Stomach (tissue), 9 donors: ENCODE data around the gene ERFL. TPM values are rescaled to one million over a fixed set of nuclear protein-coding genes. Genes with fewer than 3 reads are reported as not detected.

Experiments
- DNase-seq, 2 donors: peaks; one replicate each; pipeline versions ENCODE4 v3.0.0 to v3.0.0-alpha.2; 2013 to 2019
- H3K27ac ChIP-seq, 5 donors: fragments of 200-600 bp in 4 of 5; sonication (generic) in 4 of 5; one replicate each; pipeline ENCODE4 v1.5.1; 2013 to 2019; ENCODE audit warnings: mild to moderate bottlenecking in 1 of 5, moderate library complexity in 1 of 5
- H3K27me3 ChIP-seq, 3 donors: fragments of 200-600 bp; sonication (generic); one replicate each; pipeline ENCODE4 v1.5.1; 2017 to 2019; ENCODE audit warnings: mixed run types in 1 of 3
- H3K36me3 ChIP-seq, 4 donors: fragments of 200-600 bp; sonication (generic); 1 replicate in 3 of 4; 2 replicates in 1 of 4; pipeline ENCODE4 v1.5.1; 2016 to 2019
- H3K4me1 ChIP-seq, 4 donors: fragments of 200-600 bp; sonication (generic); one replicate each; pipeline ENCODE4 v1.5.1; 2016 to 2019
- H3K4me3 ChIP-seq, 4 donors: fragments of 200-600 bp; sonication (generic) in 3 of 4; one replicate each; pipeline ENCODE4 v1.5.1; 2016 to 2019; ENCODE audit warnings: mild to moderate bottlenecking in 1 of 4
- H3K9me3 ChIP-seq, 4 donors: fragments of 200-600 bp; sonication (generic); one replicate each; pipeline ENCODE4 v1.5.1; 2016 to 2019
- EP300 ChIP-seq: sonication (generic); formaldehyde crosslinking; IDR thresholded peaks from one replicate; pipeline ENCODE4 v1.6.1; 2017; ENCODE audit warnings: antibody characterized with exemption
- POLR2A ChIP-seq, 4 donors: fragments of 450-650 bp; IDR thresholded peaks; one replicate each; pipeline ENCODE4 v1.6.1; 2016; ENCODE audit warnings: antibody characterized with exemption in 4 of 4, control low read depth in 2 of 4, mild to moderate bottlenecking in 1 of 4, moderate library complexity in 1 of 4
- POLR2AphosphoS5 ChIP-seq, 3 donors: sonication (generic); formaldehyde crosslinking; IDR thresholded peaks; one replicate each; pipeline ENCODE4 v1.6.1; 2016; ENCODE audit warnings: antibody characterized with exemption in 3 of 3
- WGBS, 5 donors: extraction: QIAGEN DNeasy Blood & Tissue Kit in 3 of 5; methylation state at CpG; one replicate each; pipeline versions ENCODE4 v1.1.5 to v1.1.7; 2013 to 2018; 5-methylcytosine and 5-hydroxymethylcytosine counted together
- intact Hi-C: fragments of 100-400 bp; cut with DNase I; formaldehyde crosslinking; loops from one replicate; pipeline ENCODE4 v1.15.1; 2023; ENCODE audit warnings: low total_unique reads
- polyA plus RNA-seq, 3 donors: library from polyadenylated mRNA; stranded (reverse); fragments of 200-250 nt; gene quantifications; one replicate each; pipeline ENCODE4 v1.2.3, GENCODE V29; 2013
- total RNA-seq, 5 donors: library from RNA; depleted of rRNA; stranded (reverse); fragments of >200 nt; gene quantifications; one replicate each; pipeline versions ENCODE4 v1.1.0 to v1.2.3, GENCODE V29; 2014 to 2016
- TF ChIP-seq, protein P1 (sequence below), 7 experiments: fragments of 450-650 bp in 4 of 7; fragments of 200-600 bp in 3 of 7; sonication (generic) in 3 of 7; IDR thresholded peaks; one replicate each; pipeline ENCODE4 v1.5.1; 2016 to 2019; ENCODE audit warnings: antibody characterized with exemption in 7 of 7, control low read depth in 2 of 7, mild to moderate bottlenecking in 1 of 7
- donor health status: healthy with polysubstance abuse.
- donor health status: Bipolar disorder and iron deficiency.
- donor health status: healthy.

Gene ERFL
- total and polyA plus RNA-seq, 8 donors: 0.25 TPM; not detected in 7

DNA sequence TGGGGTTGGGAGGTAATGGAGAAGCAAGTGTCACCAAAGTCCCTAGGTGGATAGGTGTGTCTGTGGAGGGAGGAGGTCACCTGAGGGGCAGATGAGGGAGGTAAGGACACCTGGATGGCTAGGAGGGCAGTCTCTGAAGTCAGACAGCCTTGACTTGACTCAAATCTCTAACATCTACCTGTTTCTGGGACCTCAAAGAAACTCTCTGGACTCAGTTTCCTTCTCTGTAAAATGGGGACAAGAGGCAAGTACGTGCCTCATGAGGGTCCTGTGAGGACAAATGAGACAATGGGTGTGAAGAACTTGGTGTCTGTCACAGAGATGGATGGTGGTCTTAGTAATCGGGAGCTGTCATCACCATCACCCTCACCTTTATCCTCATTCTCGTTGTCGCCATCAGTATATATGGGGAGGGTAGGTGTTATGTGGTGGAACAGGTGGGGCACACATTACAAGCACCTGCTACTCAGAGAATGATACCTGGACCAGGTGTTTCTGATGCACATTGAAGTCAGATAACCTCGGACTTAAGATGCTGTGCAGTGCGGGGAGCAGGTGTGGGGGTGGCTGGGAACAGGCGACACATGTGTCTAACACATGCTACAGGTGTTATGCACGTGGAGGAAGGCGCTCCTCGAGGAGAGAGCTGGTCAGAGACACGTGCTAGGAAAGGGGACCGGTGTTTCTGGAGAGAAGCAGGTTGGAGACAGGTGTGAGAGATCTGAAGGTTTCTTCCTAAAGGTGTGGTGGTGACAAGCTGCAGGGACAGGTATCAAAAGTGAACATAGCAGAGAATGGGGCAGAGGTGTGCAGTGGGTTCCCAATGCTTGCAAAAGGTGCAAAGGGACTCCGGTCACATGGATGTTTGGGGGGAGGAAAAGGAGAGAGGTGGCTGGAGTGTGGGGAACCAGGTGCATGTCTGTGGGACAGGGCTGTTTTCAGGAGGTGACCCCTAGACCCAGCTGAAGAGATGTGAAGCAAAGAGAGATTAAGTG lies 3.8 kb downstream of the ERFL start:
- Histone ChIP-seq H3K27ac (no peak overlapping the region), H3K4me3 (no peak overlapping the region), H3K27me3 (peaks cover 28 to 99% (median 86%) of the 10 kb centered on the region in 3 donors), H3K9me3 (no peaks in the 10 kb centered on the region), H3K4me1 (peaks cover 20 to 28% (median 22%) of the 10 kb centered on the region in 4 donors), H3K36me3 (no peaks in the 10 kb centered on the region)
- intact Hi-C loops: no loop called here
- WGBS, 5 donors: 43 to 62% (median 50%) methylated on average over 13 of the region's 13 CpGs
- no peak for DNase-seq
- TF ChIP-seq POLR2AphosphoS5 (IDR thresholded peaks at IDR 0.05) (no peak), POLR2A (IDR thresholded peaks at IDR 0.05) (no peak), EP300 (no peak)
- TF ChIP-seq, protein P1, sequence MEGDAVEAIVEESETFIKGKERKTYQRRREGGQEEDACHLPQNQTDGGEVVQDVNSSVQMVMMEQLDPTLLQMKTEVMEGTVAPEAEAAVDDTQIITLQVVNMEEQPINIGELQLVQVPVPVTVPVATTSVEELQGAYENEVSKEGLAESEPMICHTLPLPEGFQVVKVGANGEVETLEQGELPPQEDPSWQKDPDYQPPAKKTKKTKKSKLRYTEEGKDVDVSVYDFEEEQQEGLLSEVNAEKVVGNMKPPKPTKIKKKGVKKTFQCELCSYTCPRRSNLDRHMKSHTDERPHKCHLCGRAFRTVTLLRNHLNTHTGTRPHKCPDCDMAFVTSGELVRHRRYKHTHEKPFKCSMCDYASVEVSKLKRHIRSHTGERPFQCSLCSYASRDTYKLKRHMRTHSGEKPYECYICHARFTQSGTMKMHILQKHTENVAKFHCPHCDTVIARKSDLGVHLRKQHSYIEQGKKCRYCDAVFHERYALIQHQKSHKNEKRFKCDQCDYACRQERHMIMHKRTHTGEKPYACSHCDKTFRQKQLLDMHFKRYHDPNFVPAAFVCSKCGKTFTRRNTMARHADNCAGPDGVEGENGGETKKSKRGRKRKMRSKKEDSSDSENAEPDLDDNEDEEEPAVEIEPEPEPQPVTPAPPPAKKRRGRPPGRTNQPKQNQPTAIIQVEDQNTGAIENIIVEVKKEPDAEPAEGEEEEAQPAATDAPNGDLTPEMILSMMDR (IDR thresholded peaks at IDR 0.05): no peak

DNA sequence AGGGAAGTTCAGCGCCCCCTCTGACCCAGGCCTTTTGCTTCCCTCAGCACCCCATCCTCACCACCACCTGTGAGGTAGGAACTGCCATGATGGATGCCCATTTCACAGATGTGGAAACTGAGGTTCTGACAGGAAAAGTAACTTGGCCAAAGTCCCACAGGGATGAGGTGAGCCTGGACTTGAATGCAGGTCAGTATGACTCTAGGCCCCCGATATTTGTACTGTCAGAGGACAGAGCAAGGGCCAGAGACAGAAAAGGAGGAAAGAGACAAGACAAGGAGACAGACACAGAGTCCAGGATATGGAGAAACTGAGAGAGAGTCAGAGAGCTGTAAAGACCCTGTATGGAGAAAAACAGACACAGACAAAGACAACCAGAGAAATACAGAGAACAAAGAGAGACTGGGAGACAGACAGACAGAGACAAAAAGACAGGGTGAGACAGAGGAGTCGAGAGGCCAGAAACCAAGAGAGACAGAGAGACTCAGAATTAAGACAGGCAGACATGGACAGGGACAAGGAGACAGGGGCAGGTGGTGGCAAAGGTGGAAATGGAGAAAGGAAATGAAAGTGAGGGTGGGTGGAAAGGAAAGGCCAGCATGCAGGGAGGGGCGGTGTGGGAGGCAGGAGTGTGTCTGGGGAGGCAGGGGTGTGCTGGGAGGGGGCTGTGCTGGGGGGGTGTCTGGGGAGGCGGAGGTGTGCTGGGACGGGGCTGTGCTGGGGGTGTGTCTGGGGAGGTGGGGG lies 5.0 kb downstream of the ERFL start:
- intact Hi-C loops: no loop called here
- Histone ChIP-seq H3K36me3 (no peaks in the 10 kb centered on the region), H3K4me1 (peaks cover 7 to 15% (median 10%) of the 10 kb centered on the region in 4 donors), H3K4me3 (no peak overlapping the region), H3K27ac (no peak overlapping the region), H3K27me3 (peaks cover 26 to 99% (median 78%) of the 10 kb centered on the region in 3 donors), H3K9me3 (no peaks in the 10 kb centered on the region)
- 40 to 49% (median 43%) methylated on average over 3 to 6 of the region's 6 CpGs for WGBS, 5 donors
- TF ChIP-seq POLR2A (IDR thresholded peaks at IDR 0.05) (no peak), EP300 (no peak), POLR2AphosphoS5 (IDR thresholded peaks at IDR 0.05) (no peak)
- TF ChIP-seq, protein P1 (IDR thresholded peaks at IDR 0.05): no peak
- DNase-seq: no peak

DNA sequence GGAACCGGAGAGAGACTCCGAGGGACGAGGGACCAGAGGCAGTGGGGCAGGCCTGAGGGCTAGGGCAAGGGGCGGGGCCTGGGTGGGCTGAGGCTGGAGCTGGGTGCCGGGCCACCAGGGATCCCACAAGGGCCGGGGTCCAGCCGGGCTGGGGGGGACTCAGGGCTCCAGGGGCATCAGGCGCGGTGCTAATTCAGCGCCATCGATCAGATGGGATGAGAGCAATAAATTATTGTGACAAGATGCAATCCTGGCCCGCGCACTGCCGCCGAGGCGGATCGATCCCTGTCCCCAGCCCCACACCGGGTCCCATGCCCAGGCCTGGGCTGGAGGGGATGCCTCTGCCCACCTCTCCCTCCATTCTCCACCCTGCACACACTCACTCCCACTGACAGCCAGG lies 5.7 kb downstream of the ERFL start:
- Histone ChIP-seq H3K9me3 (no peaks in the 10 kb centered on the region), H3K4me1 (peaks cover under 1 to 9% (median 4%) of the 10 kb centered on the region in 4 donors), H3K27ac (no peak overlapping the region), H3K36me3 (no peaks in the 10 kb centered on the region), H3K27me3 (peaks cover 21 to 99% (median 78%) of the 10 kb centered on the region in 3 donors), H3K4me3 (no peak overlapping the region)
- TF ChIP-seq EP300 (no peak), POLR2AphosphoS5 (IDR thresholded peaks at IDR 0.05) (no peak)
- TF ChIP-seq, protein P1 (IDR thresholded peaks at IDR 0.05): no peak
- DNase-seq: no peak
- WGBS, 5 donors: 14 to 31% (median 21%) methylated on average over 9 to 18 of the region's 18 CpGs
- intact Hi-C loops: no loop called here
